Stimulated activated CD8-positive, alpha-beta memory T cell treated with anti-CD3 and anti-CD28 coated beads, Interleukin-4, amount 100 ng/mL, for 48 hours (primary cell): ENCODE measurements around the gene CARMIL3.
"Not testable (repeated sequence)": the region's sequence is repeated elsewhere in the genome, so short reads cannot be mapped to it uniquely, and the experiment has no call there.

ENCODE experiments used
- DNase-seq: peaks from one replicate; pipeline ENCODE4 v3.0.0-alpha.2; 2020

Gene CARMIL3

GRCh38 chr14:24098927-24099813 is 47.4 kb downstream of the CARMIL3 start:
- DNase-seq = no peak

- no peak for DNase-seq
Observed at GRCh38 chr14:24100197-24100981, 48.6 kb downstream of the CARMIL3 start.

- no peak for DNase-seq
Observed at GRCh38 chr14:24100982-24101494, 49.2 kb downstream of the CARMIL3 start.

- no peak for DNase-seq
Observed at GRCh38 chr14:24102357-24103048, 50.7 kb downstream of the CARMIL3 start.

- DNase-seq = no peak
Observed at GRCh38 chr14:24103451-24103850, 51.6 kb downstream of the CARMIL3 start.

GRCh38 chr14:24105609-24106239 is 53.9 kb downstream of the CARMIL3 start:
- DNase-seq = not testable (repeated sequence)

- DNase-seq = no peak
Observed at GRCh38 chr14:24106672-24107271, 55.0 kb downstream of the CARMIL3 start.

- no peak for DNase-seq
Observed at GRCh38 chr14:24108336-24108874, 56.6 kb downstream of the CARMIL3 start.

- no peak for DNase-seq
Observed at GRCh38 chr14:24110060-24110459, 58.3 kb downstream of the CARMIL3 start.

GRCh38 chr14:24110523-24110922 is 58.7 kb downstream of the CARMIL3 start:
- DNase-seq = no peak

- DNase-seq = no peak
Observed at GRCh38 chr14:24113379-24113800, 61.6 kb downstream of the CARMIL3 start.

GRCh38 chr14:24113801-24114531 is 62.2 kb downstream of the CARMIL3 start:
- DNase-seq = peak; percentile 87

- DNase-seq = peak; percentile 98
Observed at GRCh38 chr14:24114532-24115421, 63.0 kb downstream of the CARMIL3 start, which contains the start of the genes DCAF11 and NRL. Gene DCAF11, plus strand, starts transcription at chr14:24114777. Its CDS starts 818 bp downstream, at chr14:24115595. Gene NRL, minus strand, starts transcription at chr14:24114949. Its CDS starts 32,101 bp downstream, at chr14:24082848.

GRCh38 chr14:24115422-24116127 is 63.8 kb downstream of the CARMIL3 start:
- no peak for DNase-seq

- no peak for DNase-seq
Observed at GRCh38 chr14:24116128-24116814, 64.5 kb downstream of the CARMIL3 start.

- DNase-seq = no peak
Observed at GRCh38 chr14:24117179-24117578, 65.4 kb downstream of the CARMIL3 start.
